ENCODE results near the gene CARHSP1.

Gene CARHSP1

GRCh38 chr16:8861563-8862308 lies 7.1 kb downstream of the CARHSP1 start:
- H4K8ac ChIP-seq (ENCODE audit: low read length) = no peak overlapping the region
- H3K4me3 ChIP-seq (ENCODE audit: insufficient read depth in 1 of 2, low read depth in 1 of 2, low read length in 2 of 2) = no peak overlapping the region

GRCh38 chr16:8859913-8860881 lies 8.6 kb downstream of the CARHSP1 start:
- Histone ChIP-seq H3K27ac (ENCODE audit: low read length, poor library complexity, severe bottlenecking) (peak overlapping the region; percentile 73), H3K14ac (ENCODE audit: low read length in 2 of 2) (peak overlapping the region in 1 of 2 experiments; percentile 41), H2BK5ac (ENCODE audit: low read depth, low read length, poor library complexity, severe bottlenecking) (no peak overlapping the region), H3K79me1 (replicated peaks; ENCODE audit: low read length, poor library complexity, severe bottlenecking) (peaks cover 10% of the 10 kb centered on the region), H3K9ac (ENCODE audit: low read length) (peak overlapping the region; percentile 68), H3K4me3 (ENCODE audit: insufficient read depth in 1 of 2, low read depth in 1 of 2, low read length in 2 of 2) (peak overlapping the region in 1 of 2 experiments; percentile 54), H2BK120ac (ENCODE audit: low read depth, low read length) (no peak overlapping the region), H3K27me3 (ENCODE audit: control insufficient read depth in 1 of 2, insufficient read depth in 1 of 2, low read length in 2 of 2) (no peaks in the 10 kb centered on the region), H2BK12ac (ENCODE audit: low read length in 2 of 2) (peak overlapping the region in 1 of 2 experiments; percentile 82), H3K18ac (ENCODE audit: low read depth in 1 of 2, low read length in 2 of 2) (peak overlapping the region; percentile 45 to 52), H3K4ac (ENCODE audit: low read depth in 1 of 2, low read length in 2 of 2) (peak overlapping the region in 1 of 2 experiments; percentile 10), H3K4me2 (ENCODE audit: low read length, poor library complexity, severe bottlenecking) (peak overlapping the region; percentile 30), H3K23ac (ENCODE audit: low read length in 2 of 2) (no peak overlapping the region), H2AK5ac (ENCODE audit: low read length, severe bottlenecking) (peak overlapping the region; percentile 76), H2BK15ac (ENCODE audit: low read depth, poor library complexity, severe bottlenecking) (peak overlapping the region; percentile 23), H3K36me3 (ENCODE audit: control insufficient read depth in 1 of 2, insufficient read depth in 2 of 2, low read depth in 1 of 2, low read length in 2 of 2) (peaks cover 46 to 51% of the 10 kb centered on the region in 2 experiments), H3K9me3 (ENCODE audit: control insufficient read depth, low read length) (no peaks in the 10 kb centered on the region), H4K91ac (ENCODE audit: low read length) (no peak overlapping the region), H4K8ac (ENCODE audit: low read length) (no peak overlapping the region), H3K4me1 (ENCODE audit: control insufficient read depth, insufficient read depth, low read depth, low read length) (peaks cover 60% of the 10 kb centered on the region), H2AFZ (ENCODE audit: low read depth, low read length) (no peak overlapping the region)
- peak; percentile 89 for DNase-seq
- WGBS = 67% methylated on average over 25 of the region's 25 CpGs

More at GRCh38 chr16:8861563-8862308, 7.1 kb downstream of the CARHSP1 start:
- H2BK120ac ChIP-seq (ENCODE audit: low read depth, low read length) = no peak overlapping the region
- peak; percentile 35 for DNase-seq
- H2AK5ac ChIP-seq (ENCODE audit: low read length, severe bottlenecking) = peak overlapping the region; percentile 69
- WGBS = 95% methylated on average over 13 of the region's 14 CpGs
- peaks cover 71% of the 10 kb centered on the region for H3K4me1 ChIP-seq (ENCODE audit: control insufficient read depth, insufficient read depth, low read depth, low read length)
- no peak overlapping the region for H2BK5ac ChIP-seq (ENCODE audit: low read depth, low read length, poor library complexity, severe bottlenecking)
- H4K91ac ChIP-seq (ENCODE audit: low read length) = no peak overlapping the region
- H3K27ac ChIP-seq (ENCODE audit: low read length, poor library complexity, severe bottlenecking) = no peak overlapping the region
- no peak overlapping the region for H2AFZ ChIP-seq (ENCODE audit: low read depth, low read length)
- H3K18ac ChIP-seq (ENCODE audit: low read depth in 1 of 2, low read length in 2 of 2) = peak overlapping the region in 1 of 2 experiments; percentile 67
- H3K9me3 ChIP-seq (ENCODE audit: control insufficient read depth, low read length) = no peaks in the 10 kb centered on the region
- H3K9ac ChIP-seq (ENCODE audit: low read length) = peak overlapping the region; percentile 27
- no peak overlapping the region for H3K4me2 ChIP-seq (ENCODE audit: low read length, poor library complexity, severe bottlenecking)
- no peaks in the 10 kb centered on the region for H3K27me3 ChIP-seq (ENCODE audit: control insufficient read depth in 1 of 2, insufficient read depth in 1 of 2, low read length in 2 of 2)
- peak overlapping the region in 1 of 2 experiments; percentile 12 for H3K4ac ChIP-seq (ENCODE audit: low read depth in 1 of 2, low read length in 2 of 2)
- peaks cover 4% of the 10 kb centered on the region for H3K79me1 ChIP-seq (replicated peaks; ENCODE audit: low read length, poor library complexity, severe bottlenecking)
- no peak overlapping the region for H3K14ac ChIP-seq (ENCODE audit: low read length in 2 of 2)
- H2BK12ac ChIP-seq (ENCODE audit: low read length in 2 of 2) = no peak overlapping the region
- H2BK15ac ChIP-seq (ENCODE audit: low read depth, poor library complexity, severe bottlenecking) = no peak overlapping the region
- H3K23ac ChIP-seq (ENCODE audit: low read length in 2 of 2) = no peak overlapping the region
- peaks cover 34 to 35% of the 10 kb centered on the region in 2 experiments for H3K36me3 ChIP-seq (ENCODE audit: control insufficient read depth in 1 of 2, insufficient read depth in 2 of 2, low read depth in 1 of 2, low read length in 2 of 2)

GRCh38 chr16:8858994-8859912 lies 9.6 kb downstream of the CARHSP1 start:
- Histone ChIP-seq H3K9ac (ENCODE audit: low read length) (peak overlapping the region; percentile 68), H3K4me2 (ENCODE audit: low read length, poor library complexity, severe bottlenecking) (no peak overlapping the region), H3K4ac (ENCODE audit: low read depth in 1 of 2, low read length in 2 of 2) (no peak overlapping the region), H3K18ac (ENCODE audit: low read depth in 1 of 2, low read length in 2 of 2) (peak overlapping the region in 1 of 2 experiments; percentile 13), H3K4me3 (ENCODE audit: insufficient read depth in 1 of 2, low read depth in 1 of 2, low read length in 2 of 2) (no peak overlapping the region), H2BK5ac (ENCODE audit: low read depth, low read length, poor library complexity, severe bottlenecking) (no peak overlapping the region), H2AK5ac (ENCODE audit: low read length, severe bottlenecking) (no peak overlapping the region), H3K9me3 (ENCODE audit: control insufficient read depth, low read length) (no peaks in the 10 kb centered on the region), H2BK12ac (ENCODE audit: low read length in 2 of 2) (no peak overlapping the region), H4K91ac (ENCODE audit: low read length) (peak overlapping the region; percentile 44), H2BK120ac (ENCODE audit: low read depth, low read length) (no peak overlapping the region), H4K8ac (ENCODE audit: low read length) (no peak overlapping the region), H3K4me1 (ENCODE audit: control insufficient read depth, insufficient read depth, low read depth, low read length) (peaks cover 57% of the 10 kb centered on the region), H3K23ac (ENCODE audit: low read length in 2 of 2) (no peak overlapping the region), H3K27me3 (ENCODE audit: control insufficient read depth in 1 of 2, insufficient read depth in 1 of 2, low read length in 2 of 2) (no peaks in the 10 kb centered on the region), H3K27ac (ENCODE audit: low read length, poor library complexity, severe bottlenecking) (no peak overlapping the region), H2AFZ (ENCODE audit: low read depth, low read length) (no peak overlapping the region), H3K36me3 (ENCODE audit: control insufficient read depth in 1 of 2, insufficient read depth in 2 of 2, low read depth in 1 of 2, low read length in 2 of 2) (peaks cover 56 to 59% of the 10 kb centered on the region in 2 experiments), H3K14ac (ENCODE audit: low read length in 2 of 2) (no peak overlapping the region), H2BK15ac (ENCODE audit: low read depth, poor library complexity, severe bottlenecking) (no peak overlapping the region), H3K79me1 (replicated peaks; ENCODE audit: low read length, poor library complexity, severe bottlenecking) (peaks cover 16% of the 10 kb centered on the region)
- WGBS = 93% methylated on average over 31 of the region's 31 CpGs
- no peak for DNase-seq

Data from mesenchymal stem cell (in vitro differentiated cells and primary cell).